ENCODE data around the gene CETN3.

Gene CETN3

DNA sequence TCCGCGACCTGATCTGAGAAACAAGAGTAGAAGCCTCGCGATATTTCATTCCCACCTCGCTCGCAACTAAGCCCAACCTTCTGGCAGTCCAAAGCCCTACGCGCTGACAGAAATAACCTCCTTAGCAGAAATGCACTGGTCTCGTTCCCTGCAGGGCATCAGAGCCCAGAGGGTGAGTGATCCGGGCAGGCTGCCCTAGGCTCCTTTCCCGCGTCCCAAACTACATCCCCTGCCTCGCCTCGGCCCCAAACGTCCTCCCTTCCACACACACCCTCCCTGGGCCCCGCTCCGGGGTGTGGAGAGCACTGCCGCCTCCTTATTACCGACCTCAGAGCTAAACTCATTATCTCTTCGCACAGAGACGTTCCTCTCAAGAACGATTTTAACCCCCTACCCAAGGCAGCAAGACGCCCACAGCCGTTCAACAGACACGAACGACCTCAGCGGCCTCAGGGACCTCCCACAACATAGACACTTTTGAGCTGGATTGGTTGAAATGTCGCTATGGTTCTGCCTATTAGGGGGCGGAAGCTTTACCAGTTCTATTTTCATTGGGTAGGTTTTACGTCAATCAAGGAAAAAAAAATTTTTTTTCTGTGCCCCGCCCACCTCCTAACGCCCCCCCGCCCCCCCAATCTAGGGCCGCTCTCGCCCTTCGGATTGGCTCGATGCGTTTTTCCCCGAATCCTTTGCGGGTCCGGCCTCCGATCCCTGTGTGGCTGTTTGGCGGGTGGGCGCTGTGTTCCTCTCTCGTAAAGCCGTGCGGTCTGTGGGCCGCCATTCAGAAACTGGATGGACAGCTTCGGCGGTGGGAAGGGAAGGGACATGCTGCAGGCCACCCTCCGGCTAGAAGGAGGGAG lies at the start of gene CETN3:
CETN3 (minus strand) TSS at position 439 of the 860 bp plus-strand sequence; CDS start at position 344, 95 bp downstream.
- DNase-seq (ENCODE audit: low read depth in 2 of 2) = peak; percentile 67 to 73

DNA sequence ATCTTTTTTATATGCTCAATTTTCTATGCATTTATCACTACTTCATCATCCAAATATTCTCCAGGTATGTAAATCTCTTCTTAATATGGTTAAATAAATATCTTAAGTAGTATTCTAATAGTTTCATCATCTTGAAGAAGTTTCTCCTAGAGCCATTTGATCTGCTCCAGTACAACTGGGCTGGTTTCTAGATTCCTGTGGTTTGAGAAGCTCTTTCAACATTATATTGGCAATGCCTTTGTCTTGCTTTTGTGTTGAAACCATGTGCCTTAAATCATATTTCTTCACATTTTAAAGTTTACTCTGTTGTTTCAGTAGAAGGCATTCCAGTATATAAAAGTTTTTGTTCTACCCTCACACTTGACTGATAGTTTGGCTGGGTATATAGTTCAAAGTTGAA lies 37.4 kb upstream of the CETN3 start:
- DNase-seq (ENCODE audit: low read depth in 2 of 2) = no peak

- DNase-seq (ENCODE audit: low read depth in 2 of 2) = no peak
Observed at GRCh38 chr5:90440644-90441043, 31.1 kb upstream of the CETN3 start.

- no peak for DNase-seq (ENCODE audit: low read depth in 2 of 2)
Observed at GRCh38 chr5:90438100-90438499, 28.5 kb upstream of the CETN3 start.

DNA sequence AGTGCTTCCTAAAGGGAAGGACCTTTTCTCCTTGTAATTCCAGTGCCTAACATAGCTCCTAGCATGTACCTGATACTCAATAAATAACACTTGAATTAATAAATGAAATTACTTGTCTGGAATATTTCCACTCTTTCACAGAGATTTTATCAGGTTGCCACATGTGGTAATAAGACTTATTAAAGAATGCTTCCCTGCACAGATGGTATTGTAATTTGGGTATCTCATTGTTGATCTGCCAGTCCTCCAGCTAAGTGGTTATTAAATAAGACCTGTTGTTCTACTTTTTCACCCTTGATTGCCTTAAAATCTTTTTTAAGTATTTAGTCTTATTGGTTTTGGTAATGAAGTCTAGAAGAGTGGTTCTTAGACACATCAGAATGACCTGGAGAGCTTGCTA lies 28.1 kb upstream of the CETN3 start:
- DNase-seq (ENCODE audit: low read depth in 2 of 2) = no peak

DNA sequence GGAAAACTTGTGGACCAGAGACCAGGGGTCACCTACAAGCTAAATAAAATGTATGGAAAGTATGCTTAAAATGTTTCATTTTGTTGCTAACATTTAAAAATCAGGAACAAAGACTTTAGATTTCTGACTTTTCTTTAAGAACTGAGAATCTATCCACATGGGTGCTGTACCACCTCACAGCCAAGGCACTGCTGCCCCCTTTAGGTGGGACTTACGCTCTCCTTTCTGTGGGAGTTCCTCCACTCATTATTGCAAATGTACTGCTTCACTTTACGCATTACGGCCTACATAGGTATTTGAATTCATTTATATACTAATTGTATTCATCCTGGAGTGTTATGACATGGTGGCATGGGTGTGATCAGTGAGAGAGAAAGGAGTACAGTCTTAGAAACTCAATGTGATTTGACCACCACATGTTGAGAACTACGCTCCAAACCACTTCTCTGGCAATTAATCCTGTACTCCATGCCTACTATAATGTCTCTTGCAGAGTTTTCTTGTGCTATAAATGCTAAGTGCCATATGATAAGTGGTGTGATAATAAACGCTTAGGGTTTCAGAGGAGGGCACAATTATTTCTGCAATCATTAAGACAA lies 24.7 kb upstream of the CETN3 start:
- DNase-seq (ENCODE audit: low read depth in 2 of 2) = no peak

DNA sequence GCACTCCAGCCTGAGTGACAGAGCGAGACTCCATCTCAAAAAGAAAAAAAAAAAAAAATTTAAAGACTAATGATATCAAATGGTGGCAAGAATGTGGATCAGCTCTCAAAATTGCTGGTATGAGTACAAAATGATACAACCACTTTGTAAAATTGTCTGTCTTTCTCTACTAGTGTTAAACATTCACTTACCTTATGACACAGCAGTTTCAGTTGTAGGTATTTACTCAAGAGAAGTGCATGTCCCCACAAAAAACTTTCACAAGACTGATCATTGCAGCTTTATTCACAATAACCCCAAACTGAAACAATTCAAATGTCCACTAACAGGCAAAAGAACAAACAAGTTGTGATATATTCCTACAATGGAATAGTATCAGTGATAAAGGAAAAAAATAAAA lies 14.7 kb upstream of the CETN3 start:
- DNase-seq (ENCODE audit: low read depth in 2 of 2) = no peak

GRCh38 chr5:90421136-90421535 lies 11.6 kb upstream of the CETN3 start:
- no peak for DNase-seq (ENCODE audit: low read depth in 2 of 2)

DNA sequence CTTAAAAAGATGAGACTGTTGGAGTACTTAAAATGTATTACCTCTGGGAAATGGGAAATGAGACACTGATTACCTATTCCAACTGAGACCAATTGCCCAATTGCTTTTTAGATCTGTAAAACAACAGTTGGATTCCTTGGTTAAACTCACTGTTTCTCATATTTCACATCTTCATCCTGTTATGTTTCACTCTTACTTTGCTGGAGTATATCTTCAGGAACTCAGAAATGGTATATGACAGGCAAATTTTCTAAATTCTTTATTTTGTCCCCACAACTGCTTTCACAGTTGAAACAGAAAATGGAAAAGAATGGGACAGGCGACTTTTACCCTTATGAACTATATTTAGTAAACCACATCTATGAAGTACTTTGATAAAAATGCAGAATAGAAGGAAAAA lies 8.7 kb upstream of the CETN3 start:
- no peak for DNase-seq (ENCODE audit: low read depth in 2 of 2)

GRCh38 chr5:90410178-90410762 lies 714 bp upstream of the CETN3 start:
- DNase-seq (ENCODE audit: low read depth in 2 of 2) = no peak

DNA sequence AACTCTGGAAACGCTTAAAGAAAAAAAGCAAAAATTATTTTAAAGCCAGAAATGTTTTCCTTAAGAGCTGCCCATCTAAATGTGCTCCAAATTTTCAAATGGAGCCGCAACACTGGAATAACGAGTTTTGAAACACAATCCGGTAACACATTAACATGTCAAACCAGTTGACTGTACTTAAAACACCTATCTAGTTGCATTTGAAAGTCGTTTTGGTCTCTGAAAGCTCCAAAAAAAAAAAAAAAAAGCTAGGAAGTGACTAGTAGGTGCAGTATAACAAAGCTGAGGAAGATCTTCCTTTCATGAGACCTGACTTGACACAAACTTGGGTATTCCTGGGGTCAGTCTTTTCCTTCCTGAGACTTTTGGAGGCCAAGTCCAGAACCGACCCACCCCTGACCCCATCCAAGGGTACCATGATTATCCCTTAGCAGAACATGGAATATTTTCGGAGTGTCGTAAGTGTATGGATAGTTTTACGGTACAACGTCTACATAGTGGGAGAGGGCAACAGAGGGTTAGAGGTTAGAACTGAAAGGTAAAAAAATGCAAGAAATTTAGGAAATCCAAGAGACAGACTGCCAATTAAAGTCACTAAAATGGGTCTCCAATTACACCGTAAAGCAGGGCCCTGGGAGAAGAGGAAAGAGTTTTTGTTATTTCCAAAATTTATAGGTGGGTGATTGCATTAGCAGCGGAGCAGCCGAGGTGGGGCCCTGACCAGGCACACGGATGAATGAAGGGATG lies 812 bp downstream of the CETN3 start:
- no peak for DNase-seq (ENCODE audit: low read depth in 2 of 2)

DNA sequence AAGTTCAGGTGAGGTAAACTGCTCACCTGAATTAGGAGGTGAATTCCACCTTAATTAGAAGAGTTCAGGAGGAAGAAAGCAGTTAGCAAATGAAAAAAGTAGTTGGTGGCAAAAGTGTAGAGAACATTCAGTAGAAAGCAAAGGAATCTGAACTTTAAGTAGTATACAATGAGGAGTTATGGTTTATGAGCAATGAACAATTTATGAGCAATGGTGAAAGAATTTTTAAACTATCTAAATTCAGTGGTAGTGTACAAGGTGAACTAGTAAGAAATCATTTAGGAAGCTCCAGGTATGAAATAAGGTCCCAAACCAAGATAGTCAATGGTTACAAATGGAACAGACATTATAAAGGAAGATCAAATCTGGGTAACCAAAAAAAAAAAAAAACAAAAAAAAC lies 3.1 kb downstream of the CETN3 start:
- no peak for DNase-seq (ENCODE audit: low read depth in 2 of 2)

GRCh38 chr5:90402521-90403255 lies 6.9 kb downstream of the CETN3 start:
- DNase-seq (ENCODE audit: low read depth in 2 of 2) = no peak

- no peak for DNase-seq (ENCODE audit: low read depth in 2 of 2)
Observed at GRCh38 chr5:90399251-90399650, 10.3 kb downstream of the CETN3 start.

- no peak for DNase-seq (ENCODE audit: low read depth in 2 of 2)
Observed at GRCh38 chr5:90398726-90399125, 10.8 kb downstream of the CETN3 start.

DNA sequence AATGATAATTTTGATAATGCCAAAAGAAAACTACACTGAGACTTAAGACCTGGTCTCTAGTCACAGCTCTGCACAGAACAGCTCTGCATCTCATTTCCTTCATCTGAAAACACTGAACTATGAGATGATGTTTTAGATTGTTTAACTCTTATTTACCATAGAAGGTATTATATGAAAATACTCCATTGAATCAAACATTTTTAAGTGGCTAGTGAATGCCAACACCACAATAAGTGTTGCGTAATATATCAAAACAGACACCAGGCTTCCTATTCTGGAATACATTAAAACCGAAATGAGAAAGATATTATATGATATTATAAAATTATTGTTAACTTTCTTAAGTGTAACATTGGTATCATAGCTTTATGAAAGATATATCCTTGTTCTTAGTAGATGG lies 14.6 kb downstream of the CETN3 start:
- DNase-seq (ENCODE audit: low read depth in 2 of 2) = no peak

GRCh38 chr5:90390928-90391327 lies 18.6 kb downstream of the CETN3 start:
- DNase-seq (ENCODE audit: low read depth in 2 of 2) = no peak

DNA sequence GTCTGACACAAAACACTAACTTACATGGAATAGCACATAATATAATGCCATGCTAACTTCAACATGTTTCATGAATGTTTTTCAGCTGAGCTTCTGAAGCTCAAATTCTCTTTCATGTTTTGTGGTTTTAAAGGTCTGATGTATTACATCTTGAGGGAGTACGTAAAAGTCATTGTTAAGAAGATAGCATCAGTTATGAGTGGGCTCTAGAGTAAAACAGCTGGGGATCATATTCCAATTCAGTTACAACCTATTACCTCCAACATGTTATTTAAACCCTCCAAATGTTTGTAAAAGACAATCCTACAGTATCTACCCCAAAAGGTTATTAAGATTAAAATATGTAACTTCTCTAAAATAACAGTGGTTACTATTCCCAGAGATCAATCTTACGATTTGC lies 19.2 kb downstream of the CETN3 start:
- no peak for DNase-seq (ENCODE audit: low read depth in 2 of 2)

DNA sequence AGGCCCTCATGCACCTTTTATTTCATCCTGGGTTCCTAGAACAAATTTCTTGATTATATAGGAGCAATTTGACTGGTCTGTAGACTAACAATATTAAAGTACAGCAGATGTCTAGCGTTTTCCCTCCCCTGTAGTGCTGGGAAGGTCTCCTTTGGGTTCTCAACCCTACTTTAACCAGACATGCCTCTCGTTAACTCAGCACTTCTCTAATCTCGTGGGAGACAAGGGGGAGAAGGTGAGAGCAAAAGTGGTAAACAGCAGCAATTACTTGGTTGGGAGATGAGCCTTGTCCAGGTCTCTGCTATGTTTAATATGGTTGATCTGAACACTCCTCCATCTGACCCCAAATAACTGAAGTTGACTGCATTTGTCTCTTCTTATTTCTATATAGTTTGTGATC lies 22.0 kb downstream of the CETN3 start:
- DNase-seq (ENCODE audit: low read depth in 2 of 2) = no peak

DNA sequence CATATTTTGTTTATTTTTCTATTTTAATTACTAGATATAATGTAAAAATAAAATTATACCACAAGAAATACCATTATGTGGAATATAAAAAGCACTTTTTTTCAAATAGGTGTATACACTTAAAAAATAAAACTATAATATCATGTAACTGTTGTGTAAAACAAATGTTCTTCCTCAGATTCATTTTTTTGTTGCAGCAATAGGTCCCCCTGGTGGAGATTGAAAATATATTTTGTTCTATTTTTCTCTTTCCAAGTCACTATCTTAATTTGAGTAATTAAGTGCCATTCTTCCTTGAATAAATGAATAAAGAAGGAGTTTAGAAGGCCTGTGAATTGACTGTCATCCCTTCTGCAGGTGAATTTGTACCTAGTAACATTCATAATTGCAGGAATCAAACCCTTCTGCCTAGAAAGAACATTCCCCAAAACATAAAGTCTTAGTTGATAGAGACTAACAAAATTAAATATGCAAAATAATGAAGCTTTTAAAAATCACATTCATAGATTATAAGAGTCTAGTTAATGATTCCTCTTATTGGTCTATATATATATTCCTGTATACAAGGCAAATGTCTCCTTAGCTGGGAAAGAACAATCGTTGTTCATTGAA lies 23.4 kb downstream of the CETN3 start:
- DNase-seq (ENCODE audit: low read depth in 2 of 2) = no peak

GRCh38 chr5:90384389-90384788 lies 25.2 kb downstream of the CETN3 start:
- no peak for DNase-seq (ENCODE audit: low read depth in 2 of 2)
